ENCODE data around the gene GABARAP.

Gene GABARAP

DNA sequence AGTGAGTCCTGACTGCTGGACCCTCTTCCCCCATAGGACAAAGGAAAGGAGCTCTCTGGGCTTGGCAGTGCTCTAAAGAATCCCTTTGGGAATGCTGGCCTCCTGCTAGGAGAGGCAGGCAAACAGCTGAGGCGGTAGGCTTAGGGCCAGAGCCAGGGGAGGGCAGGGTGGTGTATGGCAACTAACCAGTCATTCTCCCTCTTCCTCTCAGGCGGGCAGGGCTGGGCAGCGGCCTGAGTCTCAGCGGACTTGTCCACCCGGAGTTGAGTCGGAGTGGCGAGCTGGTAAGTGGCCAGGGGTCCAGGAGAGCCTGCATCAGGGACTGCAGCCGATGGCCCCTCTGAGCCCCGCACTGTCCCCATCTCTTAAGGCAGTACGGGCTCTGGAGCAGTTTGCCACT is 18.1 kb downstream of the GABARAP start:
- TF ChIP-seq, protein P1, sequence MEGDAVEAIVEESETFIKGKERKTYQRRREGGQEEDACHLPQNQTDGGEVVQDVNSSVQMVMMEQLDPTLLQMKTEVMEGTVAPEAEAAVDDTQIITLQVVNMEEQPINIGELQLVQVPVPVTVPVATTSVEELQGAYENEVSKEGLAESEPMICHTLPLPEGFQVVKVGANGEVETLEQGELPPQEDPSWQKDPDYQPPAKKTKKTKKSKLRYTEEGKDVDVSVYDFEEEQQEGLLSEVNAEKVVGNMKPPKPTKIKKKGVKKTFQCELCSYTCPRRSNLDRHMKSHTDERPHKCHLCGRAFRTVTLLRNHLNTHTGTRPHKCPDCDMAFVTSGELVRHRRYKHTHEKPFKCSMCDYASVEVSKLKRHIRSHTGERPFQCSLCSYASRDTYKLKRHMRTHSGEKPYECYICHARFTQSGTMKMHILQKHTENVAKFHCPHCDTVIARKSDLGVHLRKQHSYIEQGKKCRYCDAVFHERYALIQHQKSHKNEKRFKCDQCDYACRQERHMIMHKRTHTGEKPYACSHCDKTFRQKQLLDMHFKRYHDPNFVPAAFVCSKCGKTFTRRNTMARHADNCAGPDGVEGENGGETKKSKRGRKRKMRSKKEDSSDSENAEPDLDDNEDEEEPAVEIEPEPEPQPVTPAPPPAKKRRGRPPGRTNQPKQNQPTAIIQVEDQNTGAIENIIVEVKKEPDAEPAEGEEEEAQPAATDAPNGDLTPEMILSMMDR (IDR thresholded peaks at IDR 0.05; ENCODE audit: extremely low read depth, missing control alignments): no peak
- no peak for DNase-seq (ENCODE audit: low spot score)

DNA sequence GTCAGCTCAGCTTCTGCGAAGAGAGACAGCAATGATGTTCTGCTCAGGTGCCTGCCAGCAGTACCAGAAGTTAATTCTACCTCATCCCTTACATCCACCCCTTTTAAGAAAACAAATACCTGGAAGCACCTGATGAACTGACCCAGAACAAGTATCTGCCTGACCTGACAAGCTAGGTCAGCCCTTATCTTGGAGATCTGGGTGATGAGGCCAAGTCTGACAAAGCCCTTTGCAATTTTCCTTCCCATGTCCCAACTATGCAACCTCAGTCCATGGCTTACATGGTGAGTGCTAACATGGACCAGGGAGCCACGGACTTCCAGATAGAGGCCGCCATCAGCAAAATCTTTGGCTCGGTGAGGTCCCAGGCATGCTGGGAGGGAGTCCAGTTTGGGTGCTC is 18.9 kb downstream of the GABARAP start:
- TF ChIP-seq, protein P1 (IDR thresholded peaks at IDR 0.05; ENCODE audit: extremely low read depth, missing control alignments): no peak
- DNase-seq (ENCODE audit: low spot score): no peak

DNA sequence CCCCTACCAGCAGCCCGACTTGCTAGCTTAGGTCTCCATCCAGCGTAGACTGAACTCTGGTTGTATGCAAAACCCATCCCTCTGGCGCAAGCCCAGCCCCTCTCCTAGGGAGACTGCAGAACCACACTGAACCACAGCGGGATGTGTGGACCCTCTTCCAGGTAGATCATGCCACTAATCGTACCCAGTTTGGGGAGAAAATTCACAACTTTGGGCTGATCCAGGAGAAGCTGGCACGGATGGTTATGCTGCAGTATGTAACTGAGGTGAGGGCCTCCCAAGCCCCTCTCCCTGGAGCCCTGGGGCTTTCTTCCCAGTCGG is 19.3 kb downstream of the GABARAP start:
- TF ChIP-seq, protein P1 (IDR thresholded peaks at IDR 0.05; ENCODE audit: extremely low read depth, missing control alignments): no peak
- no peak for DNase-seq (ENCODE audit: low spot score)

DNA sequence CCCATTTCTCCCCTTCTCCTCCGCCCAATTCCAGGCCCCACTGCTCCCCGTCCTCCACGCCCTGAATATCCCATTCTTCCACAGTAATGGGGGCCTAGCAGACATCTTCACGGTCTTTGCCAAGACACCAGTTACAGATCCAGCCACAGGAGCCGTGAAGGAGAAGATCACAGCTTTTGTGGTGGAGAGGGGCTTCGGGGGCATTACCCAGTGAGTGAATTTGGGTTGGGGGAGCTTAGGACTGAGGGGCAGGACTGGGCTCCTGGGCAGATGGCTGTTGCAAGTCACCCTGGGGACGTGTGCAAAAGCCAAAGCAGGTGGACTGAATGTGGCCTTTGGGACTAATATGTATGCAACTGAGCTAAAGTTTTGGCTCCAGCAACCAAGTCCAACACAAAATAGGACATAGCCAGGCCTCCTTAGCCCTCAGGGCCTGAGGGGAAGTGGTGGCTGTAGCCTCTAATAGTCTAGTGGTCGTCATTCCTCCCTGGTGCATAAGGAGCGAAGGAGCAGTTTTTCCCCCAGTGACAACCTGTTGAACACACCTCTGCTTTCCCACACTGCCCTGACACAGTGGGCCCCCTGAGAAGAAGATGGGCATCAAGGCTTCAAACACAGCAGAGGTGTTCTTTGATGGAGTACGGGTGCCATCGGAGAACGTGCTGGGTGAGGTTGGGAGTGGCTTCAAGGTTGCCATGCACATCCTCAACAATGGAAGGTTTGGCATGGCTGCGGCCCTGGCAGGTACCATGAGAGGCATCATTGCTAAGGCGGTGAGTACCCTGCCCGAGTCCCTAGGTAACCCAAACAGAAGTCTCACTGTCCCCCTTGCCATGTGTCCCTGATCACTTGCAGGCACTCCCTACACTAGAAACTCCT is 19.9 kb downstream of the GABARAP start:
- TF ChIP-seq, protein P1 (IDR thresholded peaks at IDR 0.05; ENCODE audit: extremely low read depth, missing control alignments): no peak
- no peak for DNase-seq (ENCODE audit: low spot score)

DNA sequence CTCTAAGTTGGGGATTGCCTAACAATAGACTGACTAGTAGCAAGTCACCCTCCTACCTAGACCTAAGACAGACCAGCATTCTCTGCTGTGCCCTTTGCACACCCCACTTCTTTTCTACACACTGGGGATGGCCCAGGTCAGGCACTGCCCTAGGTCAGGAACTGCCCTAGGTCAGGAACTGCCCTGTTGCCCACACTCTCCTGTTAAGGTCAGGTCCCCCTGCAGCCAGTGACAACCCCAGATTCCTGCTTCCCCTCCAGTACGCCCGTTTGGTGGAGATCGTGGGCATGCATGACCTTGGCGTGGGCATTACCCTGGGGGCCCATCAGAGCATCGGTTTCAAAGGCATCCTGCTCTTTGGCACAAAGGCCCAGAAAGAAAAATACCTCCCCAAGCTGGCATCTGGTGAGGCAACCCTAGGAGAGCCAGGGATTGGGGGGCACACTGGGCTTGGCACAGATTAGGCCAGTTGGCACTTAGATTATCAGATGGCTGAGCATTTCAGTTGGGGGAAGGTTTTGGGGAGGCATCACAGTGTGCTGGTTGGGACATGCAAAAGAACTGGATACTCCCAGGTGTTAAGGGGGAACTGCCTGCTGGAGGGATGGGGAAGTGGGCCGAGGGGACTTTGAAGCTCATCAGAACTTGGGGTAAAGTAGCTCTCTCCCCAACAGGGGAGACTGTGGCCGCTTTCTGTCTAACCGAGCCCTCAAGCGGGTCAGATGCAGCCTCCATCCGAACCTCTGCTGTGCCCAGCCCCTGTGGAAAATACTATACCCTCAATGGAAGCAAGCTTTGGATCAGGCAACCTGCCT is 20.8 kb downstream of the GABARAP start:
- DNase-seq (ENCODE audit: low spot score): no peak
- TF ChIP-seq, protein P1 (IDR thresholded peaks at IDR 0.05; ENCODE audit: extremely low read depth, missing control alignments): no peak

DNA sequence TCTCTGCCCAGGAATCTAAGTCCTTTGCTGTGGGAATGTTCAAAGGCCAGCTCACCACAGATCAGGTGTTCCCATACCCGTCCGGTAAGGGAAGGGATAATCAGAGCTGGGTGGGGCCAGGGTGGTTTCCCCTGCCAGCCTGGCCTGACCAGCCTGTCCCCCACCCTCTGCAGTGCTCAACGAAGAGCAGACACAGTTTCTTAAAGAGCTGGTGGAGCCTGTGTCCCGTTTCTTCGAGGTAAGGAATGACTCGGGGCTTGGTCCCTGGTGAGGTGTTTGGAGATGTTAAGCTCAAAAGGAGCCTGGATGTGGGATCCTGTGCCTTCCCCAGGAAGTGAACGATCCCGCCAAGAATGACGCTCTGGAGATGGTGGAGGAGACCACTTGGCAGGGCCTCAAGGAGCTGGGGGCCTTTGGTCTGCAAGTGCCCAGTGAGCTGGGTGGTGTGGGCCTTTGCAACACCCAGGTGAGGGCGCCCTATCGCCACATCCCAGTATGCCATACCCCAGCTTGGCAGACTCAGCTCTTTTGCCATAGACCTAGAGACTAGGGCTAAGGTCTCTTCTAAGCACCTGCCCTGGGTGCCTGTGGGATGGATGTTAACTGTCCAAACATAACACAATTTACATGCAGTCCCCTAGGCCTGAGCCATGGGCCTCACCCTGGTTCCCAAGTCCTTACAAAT is 21.5 kb downstream of the GABARAP start:
- DNase-seq (ENCODE audit: low spot score): peak; percentile 73
- TF ChIP-seq, protein P1 (IDR thresholded peaks at IDR 0.05; ENCODE audit: extremely low read depth, missing control alignments): peak; percentile 50

Measured in GM20000 (cell line).